Hepatic stellate cell (primary cell): ENCODE measurements around the gene PAQR9.

Experiments used
- DNase-seq: peaks from one replicate; pipeline ENCODE4 v3.0.0; 2011; ENCODE audit warnings: low spot score

PAQR9 gene

DNA sequence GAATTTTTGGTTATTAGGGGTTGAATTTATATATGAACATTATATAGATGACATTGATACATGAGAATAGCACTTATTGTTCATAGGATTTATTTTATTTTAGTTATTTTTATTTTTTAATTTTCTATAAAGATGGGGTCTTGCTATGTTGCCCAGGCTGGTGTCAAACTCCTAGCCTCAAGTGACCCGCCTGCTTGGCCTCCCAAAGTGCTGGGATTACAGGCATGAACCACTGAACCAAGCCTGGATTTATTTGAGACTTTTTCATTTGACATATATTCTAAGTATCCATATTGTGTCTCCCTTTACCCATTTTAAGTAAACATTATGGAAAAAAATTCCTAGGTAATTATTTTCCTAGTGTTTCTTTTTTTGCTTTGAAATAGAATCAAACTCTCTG lies 12.5 kb downstream of the PAQR9 start:
- DNase-seq: no peak

- DNase-seq: peak; percentile 19
Observed at GRCh38 chr3:142947799-142948575, 15.5 kb downstream of the PAQR9 start.

GRCh38 chr3:142947352-142947751 lies 16.1 kb downstream of the PAQR9 start:
- DNase-seq: peak; percentile 12

GRCh38 chr3:142946861-142947260 lies 16.6 kb downstream of the PAQR9 start:
- no peak for DNase-seq

DNA sequence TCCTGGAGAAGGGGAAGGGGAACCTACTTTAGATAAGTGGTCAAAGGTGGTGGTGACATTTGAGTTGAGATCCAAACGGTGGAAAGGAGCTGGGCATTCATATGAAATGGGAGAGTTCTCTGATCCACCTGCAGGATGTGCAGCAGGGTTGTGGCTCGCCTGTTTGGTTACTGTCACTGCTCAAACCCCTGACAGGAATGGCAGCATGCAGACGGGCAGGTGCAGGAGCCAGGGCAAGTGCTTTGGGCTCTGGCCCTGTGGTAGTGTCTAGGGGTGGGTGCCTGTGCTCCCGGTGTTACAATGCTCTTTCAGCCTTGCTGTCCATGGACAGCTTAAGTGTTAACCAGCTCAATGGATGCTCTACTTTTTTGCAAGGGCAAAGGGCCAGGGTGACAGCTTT lies 18.5 kb downstream of the PAQR9 start:
- DNase-seq: no peak

DNA sequence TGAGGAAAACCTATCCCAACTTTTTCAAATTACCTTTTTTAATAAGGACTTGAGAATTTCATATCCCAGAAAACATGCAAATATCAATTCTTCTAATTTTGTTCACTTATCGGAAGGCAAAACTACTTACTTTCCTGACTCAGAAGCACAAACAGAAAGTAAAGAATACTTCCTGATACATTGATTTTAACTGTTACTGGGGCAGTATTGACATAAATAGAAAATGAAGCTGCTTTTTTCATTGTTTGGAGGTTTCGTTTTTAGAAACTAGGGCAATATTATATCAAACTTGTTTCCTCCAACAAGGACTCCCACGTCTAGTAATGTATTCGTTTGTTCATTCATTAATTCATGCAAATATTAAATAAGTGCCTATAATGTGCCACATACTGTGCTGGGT lies 19.1 kb downstream of the PAQR9 start:
- DNase-seq: no peak

DNA sequence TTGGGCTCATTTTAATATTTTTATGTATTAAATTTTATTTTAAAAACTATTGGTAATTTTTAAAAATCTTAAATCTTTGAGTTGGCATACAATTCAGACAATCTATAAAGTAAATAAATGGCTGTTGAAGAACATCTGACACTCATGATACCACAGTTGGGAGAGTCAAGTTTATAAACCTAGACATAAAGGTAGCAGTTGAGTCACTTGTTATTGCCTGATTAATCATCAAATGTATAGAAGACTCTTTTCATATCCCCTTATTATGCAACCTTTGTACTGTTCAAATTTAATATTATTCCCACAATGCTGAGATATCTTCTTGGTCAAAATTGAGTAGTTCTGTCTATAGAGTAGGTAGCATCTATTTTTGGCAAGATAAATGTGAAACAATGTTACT lies 19.6 kb downstream of the PAQR9 start:
- no peak for DNase-seq

DNA sequence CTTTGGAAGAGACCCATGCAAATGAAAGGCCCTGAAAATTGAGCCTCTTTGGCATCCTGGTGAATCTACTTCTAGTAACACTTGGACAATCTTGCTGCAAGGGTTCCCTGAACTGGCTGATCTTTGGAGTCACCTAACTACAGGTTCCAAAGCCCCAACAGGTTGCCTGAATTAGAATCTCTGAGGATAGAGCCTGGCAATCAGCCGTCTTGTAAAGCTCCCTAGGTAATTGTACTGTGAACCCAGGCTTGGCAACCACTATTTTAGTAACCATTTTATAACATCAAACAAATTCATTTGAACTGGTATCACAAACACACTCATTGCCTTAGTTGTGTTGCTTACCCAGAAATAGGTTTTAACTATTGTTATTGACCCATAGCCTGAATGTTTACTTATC lies 20.1 kb downstream of the PAQR9 start:
- DNase-seq: no peak

DNA sequence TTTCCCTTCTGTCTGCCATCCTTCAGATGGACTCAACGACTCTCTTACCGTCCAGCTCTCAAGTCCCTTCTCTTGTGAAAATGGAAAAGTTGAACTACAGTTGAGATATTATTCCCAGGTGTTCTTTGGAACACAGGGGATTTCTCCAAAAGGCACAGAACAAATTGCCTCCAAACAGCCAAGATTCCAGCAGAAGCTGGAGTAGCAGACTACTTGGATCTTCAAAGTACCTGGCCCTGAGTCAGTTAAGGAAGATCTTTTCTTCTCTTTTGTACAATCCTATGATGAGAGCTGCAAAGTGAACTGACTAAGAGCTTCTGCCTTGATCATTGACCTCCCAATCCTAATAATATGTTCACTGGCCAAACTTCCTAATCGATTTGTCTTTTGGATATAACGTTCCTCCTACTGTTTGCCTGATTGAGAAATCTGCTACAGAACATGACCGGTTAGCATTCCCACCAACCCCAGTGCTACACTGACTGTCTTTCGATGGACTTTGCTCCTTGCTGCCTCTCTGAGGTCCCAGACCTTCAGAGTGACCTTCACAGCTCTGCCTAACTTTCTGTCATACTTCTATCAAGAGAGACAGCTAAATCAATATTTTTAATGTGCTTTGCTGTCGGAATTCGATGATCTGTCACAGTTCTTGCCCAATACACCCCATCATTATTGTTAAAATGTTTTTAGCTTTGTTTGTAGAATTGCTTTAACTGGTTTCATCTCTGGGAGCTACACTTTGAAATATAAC lies 21.9 kb downstream of the PAQR9 start:
- no peak for DNase-seq

- no peak for DNase-seq
Observed at GRCh38 chr3:142940472-142940871, 23.0 kb downstream of the PAQR9 start.

- DNase-seq: no peak
Observed at GRCh38 chr3:142940000-142940399, 23.5 kb downstream of the PAQR9 start.

- no peak for DNase-seq
Observed at GRCh38 chr3:142935963-142936362, 27.5 kb downstream of the PAQR9 start.

DNA sequence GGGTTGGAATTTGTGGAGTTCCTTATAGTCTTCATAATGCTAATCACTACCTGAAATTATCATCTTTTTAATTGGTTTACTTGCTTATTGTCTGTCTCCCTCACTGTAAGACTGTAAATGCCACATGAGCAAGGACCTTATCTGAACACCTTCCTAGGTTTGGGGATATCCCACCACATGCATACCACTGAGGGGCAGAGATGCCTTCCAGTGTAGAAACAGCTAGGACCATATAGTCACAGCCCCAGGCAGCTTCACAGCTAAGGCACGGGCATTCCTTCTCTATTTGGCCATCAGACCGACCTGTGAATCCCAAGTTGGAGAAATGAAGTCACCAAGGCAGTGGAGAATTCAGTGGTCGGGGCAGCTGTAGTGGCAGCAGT lies 28.6 kb downstream of the PAQR9 start:
- DNase-seq: no peak

- DNase-seq: no peak
Observed at GRCh38 chr3:142934128-142934886, 29.2 kb downstream of the PAQR9 start.

DNA sequence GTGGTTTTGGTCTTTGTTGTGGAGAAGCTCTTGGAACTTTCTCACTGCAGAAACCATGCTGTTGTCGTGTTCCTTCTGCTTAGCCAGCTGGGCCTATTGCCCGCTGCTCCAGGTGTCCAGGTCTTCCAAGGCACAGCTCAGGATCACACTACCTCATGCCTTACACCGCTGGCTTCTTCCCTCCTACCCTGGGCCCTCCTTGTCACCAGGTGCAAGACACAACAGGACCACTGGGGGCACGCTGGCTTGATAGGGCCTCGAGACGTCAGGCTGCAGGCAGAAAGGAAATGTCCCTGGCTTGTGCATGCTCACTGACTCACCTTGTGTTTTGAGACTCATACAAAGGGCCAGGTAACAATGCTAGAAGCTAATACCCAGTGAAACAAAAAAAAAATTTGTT lies 32.3 kb downstream of the PAQR9 start:
- no peak for DNase-seq

GRCh38 chr3:142930463-142930862 lies 33.0 kb downstream of the PAQR9 start:
- DNase-seq: no peak

DNA sequence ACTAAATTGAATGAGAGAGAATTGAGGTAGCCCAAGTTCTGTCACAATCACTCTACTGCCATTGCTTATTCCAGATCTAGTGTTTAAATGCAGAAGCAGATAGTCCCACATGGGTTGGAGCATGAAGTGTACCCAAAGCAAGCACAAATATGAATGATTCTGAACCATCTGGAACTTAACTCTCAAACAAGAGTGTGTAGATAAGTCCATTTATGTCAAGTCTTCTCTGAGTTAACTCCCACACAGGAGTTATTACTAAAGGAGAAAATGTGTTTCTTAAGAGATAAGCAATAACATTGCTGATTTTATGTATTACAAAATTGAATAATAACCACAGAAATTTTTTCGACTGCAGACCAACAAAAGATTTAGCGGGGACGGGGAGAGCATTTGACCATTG lies 33.6 kb downstream of the PAQR9 start:
- DNase-seq: no peak

DNA sequence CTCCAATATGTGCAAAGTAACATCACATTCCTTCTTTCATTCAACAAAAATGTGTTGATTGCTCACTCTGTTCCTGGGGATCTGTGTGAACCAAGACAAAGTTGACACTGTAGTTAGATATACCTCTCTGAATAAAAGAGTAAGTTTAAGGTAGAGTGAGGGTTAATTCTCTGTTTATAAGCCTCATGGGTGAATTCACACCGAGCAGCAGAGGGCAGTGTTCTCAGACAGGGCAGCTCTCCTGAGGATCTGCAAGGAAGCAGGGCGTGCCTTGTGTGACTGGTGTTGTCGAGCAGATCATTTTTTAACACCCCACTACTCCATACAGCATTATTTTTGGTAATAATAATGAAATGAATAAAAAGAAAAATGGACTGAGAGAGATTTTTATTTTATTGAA lies 34.4 kb downstream of the PAQR9 start:
- DNase-seq: no peak

DNA sequence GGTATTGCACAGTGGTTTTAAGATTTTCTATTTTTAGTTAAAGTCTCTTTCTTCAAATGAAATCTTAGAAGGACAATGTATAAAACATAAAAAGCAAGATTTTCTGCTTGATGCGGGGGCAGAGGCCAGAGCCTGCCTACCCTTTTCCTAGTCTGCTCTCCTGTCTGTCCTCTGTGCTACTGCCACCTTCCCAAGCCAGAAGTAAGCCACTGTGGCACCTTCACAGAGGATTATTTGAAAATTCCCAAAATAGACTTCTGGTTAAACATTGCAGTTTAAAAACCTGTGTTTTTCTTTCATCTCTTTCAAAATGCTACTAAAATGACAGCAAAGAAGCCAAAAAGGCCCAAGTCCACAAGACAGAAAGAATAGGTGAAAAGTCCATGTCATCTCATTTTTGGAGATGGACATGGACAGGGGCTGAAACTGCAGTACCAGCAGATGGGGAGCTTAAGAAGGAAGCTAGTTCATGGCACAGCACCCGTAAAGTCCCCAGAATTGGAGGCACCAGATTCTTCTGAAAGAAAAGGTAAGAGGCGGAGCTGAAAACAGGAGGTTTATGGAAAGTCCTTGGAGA lies 37.0 kb downstream of the PAQR9 start:
- DNase-seq: no peak

- DNase-seq: no peak
Observed at GRCh38 chr3:142925140-142925539, 38.3 kb downstream of the PAQR9 start.

DNA sequence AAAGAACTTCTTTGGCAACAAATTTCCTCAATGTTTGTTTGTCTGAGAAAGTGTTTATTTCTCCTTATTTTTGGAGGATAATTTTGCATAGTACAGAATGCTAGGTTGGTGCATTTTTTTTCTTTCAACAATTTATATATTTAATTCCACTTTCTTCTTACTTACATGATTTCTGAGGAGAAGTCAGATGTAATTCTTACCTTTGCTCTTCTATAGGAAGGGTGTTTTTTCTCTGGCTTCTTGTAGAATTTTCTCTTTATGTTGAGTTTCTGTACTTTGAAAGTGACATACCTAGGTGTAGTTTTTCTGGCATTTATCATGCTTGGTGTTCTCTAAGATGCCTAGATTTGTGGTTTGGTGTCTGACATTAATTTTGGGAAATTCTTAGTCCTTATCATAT lies 39.8 kb downstream of the PAQR9 start:
- no peak for DNase-seq

DNA sequence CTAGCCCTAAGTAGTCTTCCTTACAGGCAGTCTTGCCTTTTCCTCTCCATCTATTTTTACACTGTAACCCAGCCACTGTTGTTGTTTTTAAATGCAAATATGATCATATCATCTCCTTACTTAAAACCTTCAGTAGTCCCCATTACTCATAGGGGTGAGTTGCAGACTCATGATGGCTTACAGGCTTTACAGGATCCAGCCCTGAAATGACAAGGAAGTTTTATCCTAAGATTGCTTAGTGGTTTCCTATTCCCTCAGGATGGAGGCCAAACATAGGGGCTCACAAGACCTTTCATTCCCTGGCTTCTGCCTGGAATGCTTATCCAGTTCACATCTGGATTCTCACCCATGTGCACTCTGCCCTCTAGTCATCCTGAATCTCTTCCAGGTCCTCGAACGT lies 46.9 kb downstream of the PAQR9 start:
- no peak for DNase-seq

DNA sequence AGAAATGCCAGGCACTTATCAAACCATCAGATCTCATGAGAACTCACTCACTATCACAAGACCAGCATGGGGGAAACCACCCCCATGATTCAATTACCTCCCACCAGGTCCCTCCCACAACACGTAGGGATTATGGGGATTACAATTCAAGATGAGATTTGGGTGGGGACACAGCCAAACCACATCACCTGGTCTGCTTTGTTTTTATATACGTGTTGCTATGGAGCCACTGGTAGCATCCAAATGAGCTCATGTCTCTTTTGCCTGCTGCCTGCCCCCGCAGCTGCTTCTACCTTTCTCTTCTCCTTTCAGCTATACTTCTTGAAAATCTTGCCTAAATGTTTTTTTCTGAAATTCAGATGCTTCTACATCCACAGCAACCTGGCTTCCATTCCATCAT lies 47.8 kb downstream of the PAQR9 start:
- DNase-seq: no peak
